H1 (cell line): ENCODE results near the gene ZSCAN20. TPM values are rescaled to one million over a fixed set of nuclear protein-coding genes. Genes with fewer than 3 reads are reported as not detected.

Experiments
- CTCF ChIA-PET: fragments of 300-600 bp; sonication (Branson Sonifier 250); formaldehyde crosslinking; loops from one replicate; lab custom pipeline; 2021; ENCODE audit not compliant: partially characterized antibody; lab: Charles Lee
- POLR2A ChIA-PET: fragments of 300-600 bp; sonication (Branson Sonifier 250); formaldehyde crosslinking; loops from one replicate; lab custom pipeline; 2021; ENCODE audit warnings: inconsistent platforms; ENCODE audit not compliant: partially characterized antibody; lab: Charles Lee
- DNase-seq, 2 experiments: peaks; one replicate each; pipeline versions ENCODE4 v3.0.0 to v3.0.0-alpha.2; 2010 to 2022; ENCODE audit warnings: low spot score in 2 of 2, low read depth in 1 of 2, mixed read lengths in 1 of 2
- FAIRE-seq: peaks from 2 replicates; lab custom pipeline; 2011; peaks lifted over from hg19 to GRCh38; lab: Jason Lieb, UNC
- H2AFZ ChIP-seq: 2 replicates; pipeline ENCODE4 v1.8.1; 2012; ENCODE audit warnings: low read length, inconsistent platforms
- H2AK5ac ChIP-seq: 2 replicates; pipeline ENCODE4 v1.6.1; 2013; ENCODE audit warnings: low read depth, low read length
- H2BK120ac ChIP-seq: replicated peaks from 2 replicates; pipeline ENCODE3; 2013; ENCODE audit warnings: low read depth, low read length, inconsistent platforms
- H2BK12ac ChIP-seq: 2 replicates; pipeline ENCODE4 v1.6.1; 2013; ENCODE audit warnings: low read depth, low read length
- H2BK15ac ChIP-seq: 2 replicates; pipeline ENCODE4 v1.6.1; 2013; ENCODE audit warnings: low read length
- H2BK20ac ChIP-seq: 2 replicates; pipeline ENCODE4 v1.6.1; 2013; ENCODE audit warnings: low read length
- H2BK5ac ChIP-seq: 2 replicates; pipeline ENCODE4 v1.6.1; 2013; ENCODE audit warnings: low read depth, low read length
- H3K14ac ChIP-seq: 2 replicates; pipeline ENCODE4 v1.6.1; 2013; ENCODE audit warnings: inconsistent platforms; ENCODE audit not compliant: insufficient read length
- H3K18ac ChIP-seq: 2 replicates; pipeline ENCODE4 v1.6.1; 2013; ENCODE audit warnings: low read length; ENCODE audit errors: extremely low read depth
- H3K23ac ChIP-seq: 2 replicates; pipeline ENCODE4 v1.6.1; 2013; ENCODE audit warnings: inconsistent platforms; ENCODE audit not compliant: insufficient read length
- H3K23me2 ChIP-seq: 2 replicates; pipeline ENCODE4 v1.6.1; 2013; ENCODE audit warnings: low read depth, low read length
- H3K27ac ChIP-seq: 2 replicates; pipeline ENCODE4 v1.6.1; 2011; ENCODE audit warnings: low read depth, low read length, inconsistent platforms
- H3K27me3 ChIP-seq, 4 experiments: replicated peaks in 1 of 4; 1 replicate in 1 of 4; 2 replicates in 3 of 4; pipeline versions ENCODE4 v1.6.1 to v1.8.1; 2011 to 2013; ENCODE audit warnings: low read length in 3 of 4, mild to moderate bottlenecking in 3 of 4, inconsistent platforms in 2 of 4, mixed read lengths in 2 of 4, moderate library complexity in 1 of 4; ENCODE audit not compliant: control insufficient read depth in 3 of 4, insufficient read depth in 3 of 4; ENCODE audit errors: extremely low read depth in 1 of 4
- H3K36me3 ChIP-seq, 4 experiments: 2 replicates each; pipeline versions ENCODE4 v1.6.1 to v1.8.1; 2011 to 2013; ENCODE audit warnings: mild to moderate bottlenecking in 4 of 4, low read length in 3 of 4, moderate library complexity in 2 of 4, control low read depth in 1 of 4, inconsistent platforms in 1 of 4; ENCODE audit not compliant: insufficient read depth in 4 of 4, control insufficient read depth in 2 of 4
- H3K4ac ChIP-seq: replicated peaks from 2 replicates; pipeline ENCODE3; 2013; ENCODE audit warnings: low read length, low read depth, mixed read lengths, inconsistent platforms; ENCODE audit not compliant: insufficient read length
- H3K4me1 ChIP-seq, 4 experiments: replicated peaks in 1 of 4; 1 replicate in 1 of 4; 2 replicates in 3 of 4; pipeline versions ENCODE4 v1.6.1 to v1.8.1; 2011 to 2013; ENCODE audit warnings: low read length in 3 of 4, inconsistent platforms in 2 of 4, mixed read lengths in 1 of 4; ENCODE audit not compliant: insufficient read depth in 4 of 4, control insufficient read depth in 3 of 4
- H3K4me2 ChIP-seq, 2 experiments: 2 replicates each; pipeline versions ENCODE4 v1.6.1 to v1.8.1; 2011 to 2013; ENCODE audit warnings: low read depth in 2 of 2, low read length in 2 of 2, control low read depth in 1 of 2, inconsistent platforms in 1 of 2, mild to moderate bottlenecking in 1 of 2; ENCODE audit not compliant: insufficient read depth in 1 of 2
- H3K4me3 ChIP-seq, 4 experiments: fragments of 200-600, 300-600 bp in 1 of 4; sonication (generic), shearing (Covaris generic), sonication (Bioruptor Twin) in 1 of 4; 2 replicates each; pipeline versions ENCODE4 v1.5.1 to v1.8.1; 2011 to 2016; ENCODE audit warnings: low read length in 4 of 4, low read depth in 3 of 4, control low read depth in 2 of 4, inconsistent platforms in 2 of 4, mild to moderate bottlenecking in 2 of 4, mixed read lengths in 1 of 4, moderate library complexity in 1 of 4; ENCODE audit not compliant: insufficient read depth in 2 of 4; ENCODE audit errors: extremely low read depth in 1 of 4
- H3K56ac ChIP-seq: replicated peaks from 2 replicates; pipeline ENCODE3; 2013; ENCODE audit warnings: low read depth, mild to moderate bottlenecking, mixed read lengths, low read length, inconsistent platforms; ENCODE audit not compliant: insufficient read length
- H3K79me1 ChIP-seq: 2 replicates; pipeline ENCODE4 v1.6.1; 2013; ENCODE audit warnings: low read depth, low read length, control low read depth
- H3K79me2 ChIP-seq, 2 experiments: 2 replicates each; pipeline versions ENCODE4 v1.6.1 to v1.8.1; 2012 to 2013; ENCODE audit warnings: low read length in 2 of 2, mild to moderate bottlenecking in 2 of 2, inconsistent platforms in 1 of 2; ENCODE audit not compliant: insufficient read depth in 2 of 2, control insufficient read depth in 1 of 2
- H3K9ac ChIP-seq, 4 experiments: replicated peaks in 1 of 4; 1 replicate in 1 of 4; 2 replicates in 3 of 4; pipeline versions ENCODE4 v1.6.1 to v1.8.1; 2011 to 2013; ENCODE audit warnings: low read depth in 3 of 4, low read length in 3 of 4, control low read depth in 2 of 4, mild to moderate bottlenecking in 2 of 4, moderate library complexity in 2 of 4, inconsistent platforms in 1 of 4; ENCODE audit errors: extremely low read depth in 1 of 4
- H3K9me3 ChIP-seq, 2 experiments: 2 replicates each; pipeline versions ENCODE4 v1.6.1 to v1.8.1; 2012 to 2013; ENCODE audit warnings: mild to moderate bottlenecking in 2 of 2, moderate library complexity in 2 of 2, control low read depth in 1 of 2, inconsistent platforms in 1 of 2, low read depth in 1 of 2, low read length in 1 of 2, mixed read lengths in 1 of 2; ENCODE audit not compliant: insufficient read depth in 2 of 2
- H4K20me1 ChIP-seq, 2 experiments: replicated peaks in 1 of 2; 2 replicates each; pipeline versions ENCODE3 to v1.8.1; 2011 to 2013; ENCODE audit warnings: inconsistent platforms in 2 of 2, low read length in 2 of 2, mild to moderate bottlenecking in 1 of 2; ENCODE audit not compliant: insufficient read depth in 2 of 2, control insufficient read depth in 1 of 2
- H4K5ac ChIP-seq: 2 replicates; pipeline ENCODE4 v1.6.1; 2013; ENCODE audit warnings: low read length, low read depth, mixed read lengths, inconsistent platforms; ENCODE audit not compliant: insufficient read length
- H4K8ac ChIP-seq: 2 replicates; pipeline ENCODE4 v1.8.0; 2013; ENCODE audit warnings: mild to moderate bottlenecking, moderate library complexity, low read length, inconsistent platforms; ENCODE audit not compliant: insufficient read depth; ENCODE audit errors: extremely low read depth
- H4K91ac ChIP-seq: replicated peaks from 2 replicates; pipeline ENCODE3; 2013; ENCODE audit warnings: low read length, mixed read lengths, inconsistent platforms; ENCODE audit not compliant: insufficient read length
- CEBPB ChIP-seq: IDR thresholded peaks from 2 replicates; pipeline ENCODE4 v1.6.1; 2012; ENCODE audit warnings: low read depth, low read length
- CTBP2 ChIP-seq: IDR thresholded peaks from 2 replicates; pipeline ENCODE4 v1.7.0; 2011; ENCODE audit warnings: borderline replicate concordance, mild to moderate bottlenecking, moderate library complexity, mixed read lengths, low read length; ENCODE audit not compliant: insufficient read depth, insufficient read length
- GTF2F1 ChIP-seq: IDR thresholded peaks from 2 replicates; pipeline ENCODE4 v1.6.1; 2012; ENCODE audit warnings: low read depth, low read length, improper control_type of control experiment, borderline replicate concordance
- HDAC6 ChIP-seq: IDR thresholded peaks from one replicate; pipeline ENCODE4 v1.7.1; 2012; ENCODE audit warnings: low read depth, mild to moderate bottlenecking, inconsistent platforms, low read length, moderate library complexity
- NRF1 ChIP-seq: IDR thresholded peaks from 2 replicates; pipeline ENCODE4 v1.6.1; 2011; ENCODE audit warnings: mild to moderate bottlenecking, low read depth, low read length, improper control_type of control experiment
- RAD21 ChIP-seq, 2 experiments: IDR thresholded peaks in 1 of 2; conservative IDR thresholded peaks in 1 of 2; 2 replicates each; pipeline ENCODE4 v1.6.1; 2011; ENCODE audit warnings: low read depth in 2 of 2, low read length in 2 of 2, improper control_type of control experiment in 1 of 2, inconsistent platforms in 1 of 2, mild to moderate bottlenecking in 1 of 2, moderate library complexity in 1 of 2
- RBBP5 ChIP-seq: IDR thresholded peaks from 2 replicates; pipeline ENCODE4 v1.7.1; 2012; ENCODE audit warnings: low read depth, mild to moderate bottlenecking, inconsistent platforms, low read length, moderate library complexity, borderline replicate concordance
- RFX5 ChIP-seq: IDR thresholded peaks from 2 replicates; pipeline ENCODE4 v1.6.1; 2011; ENCODE audit warnings: low read depth, low read length, improper control_type of control experiment, borderline replicate concordance
- SUZ12 ChIP-seq: fragments of 200-600 bp; sonication (generic); IDR thresholded peaks from 2 replicates; pipeline ENCODE4 v1.6.1; 2012; ENCODE audit warnings: mild to moderate bottlenecking, inconsistent platforms, low read length, moderate library complexity, mixed read lengths
- WGBS, 2 experiments: shearing (Covaris generic) in 1 of 2; methylation state at CpG; one replicate each; pipeline versions ENCODE4 v1.1.6 to v1.1.7; 2013 to 2015; ENCODE audit warnings: low lambda C conversion rate in 2 of 2, mixed read lengths in 2 of 2, inconsistent platforms in 1 of 2, low coverage in 1 of 2, missing lambda C conversion rate in 1 of 2; ENCODE audit not compliant: insufficient replicate concordance in 2 of 2, insufficient coverage in 1 of 2, insufficient read length in 1 of 2; ENCODE audit errors: extremely low coverage in 1 of 2, missing lambda C conversion rate in 1 of 2; 5-methylcytosine and 5-hydroxymethylcytosine counted together
- polyA plus RNA-seq, 7 experiments: library from polyadenylated mRNA; depleted of rRNA in 3 of 7; stranded (reverse) in 5 of 7; unstranded in 2 of 7; fragments of >200 nt in 5 of 7; fragments of 200-250 nt in 2 of 7; gene quantifications; 1 replicate in 5 of 7; 2 replicates in 1 of 7; 4 replicates in 1 of 7; pipeline versions ENCODE4 v1.2.1 to v1.2.3, GENCODE V29; 2011 to 2013; ENCODE audit warnings: missing spikeins in 2 of 7, mixed read lengths in 2 of 7
- total RNA-seq: library from RNA; stranded (reverse); fragmentation: NEBNext Ultra II Directional; extraction: Animal tissue kit (Norgen Biotek cat#: 25700); gene quantifications from 2 replicates; pipeline ENCODE4 v1.2.1, GENCODE V29; 2021

ZSCAN20 gene
- total and polyA plus RNA-seq, 2 of the 8 experiments (the other 6 are each of a cell fraction or from before 2014, with no cell fraction given): 0.70 to 3.4 TPM

GRCh38 chr1:33482412-33482811, 10.0 kb downstream of the ZSCAN20 start:
- TF ChIP-seq GTF2F1: no peak
- no peak for TF ChIP-seq NRF1
- no peak for TF ChIP-seq CTBP2
- TF ChIP-seq HDAC6: no peak
- TF ChIP-seq RFX5: no peak
- no peak for TF ChIP-seq CEBPB
- TF ChIP-seq RBBP5: no peak
- no peak for TF ChIP-seq RAD21 (IDR thresholded peaks at IDR 0.05 in 1 of 2, conservative IDR thresholded peaks at IDR 0.05 in 1 of 2; ENCODE audit: low read depth in 2 of 2, low read length in 2 of 2)
- TF ChIP-seq SUZ12: no peak
- Histone ChIP-seq H3K9me3 (no peaks in the 10 kb centered on the region), H4K20me1 (peaks cover 2 to 5% of the 10 kb centered on the region in 2 experiments), H3K56ac (no peak overlapping the region), H2BK5ac (no peak overlapping the region), H3K9ac (no peak overlapping the region), H4K8ac (no peak overlapping the region), H3K4me1 (no peaks in the 10 kb centered on the region), H3K4me2 (no peak overlapping the region), H4K91ac (no peak overlapping the region), H4K5ac (no peak overlapping the region), H2BK15ac (no peak overlapping the region), H3K23me2 (no peaks in the 10 kb centered on the region), H2BK12ac (no peak overlapping the region), H3K27ac (no peak overlapping the region), H3K14ac (no peak overlapping the region), H2BK120ac (no peak overlapping the region), H3K23ac (no peak overlapping the region), H3K4ac (no peak overlapping the region), H3K27me3 (no peaks in the 10 kb centered on the region), H3K79me2 (no peaks in the 10 kb centered on the region), H2BK20ac (no peak overlapping the region), H3K18ac (no peak overlapping the region), H2AK5ac (no peak overlapping the region), H2AFZ (no peak overlapping the region), H3K36me3 (no peaks in the 10 kb centered on the region), H3K4me3 (no peak overlapping the region), H3K79me1 (no peaks in the 10 kb centered on the region)
- DNase-seq (no peak), FAIRE-seq (no peak)
- CTCF ChIA-PET: interaction anchor here (2.9 kb wide), 1 partner anchor 11 kb away, joined by 12 read pairs; no protein-coding TSS in a partner anchor
- POLR2A ChIA-PET: no interaction called here
- 93% methylated on average over 2 of the region's 2 CpGs; no CpG with 5 or more reads in 1 of the 2 experiments for WGBS, 2 experiments
